NAMALWA (cell line): ENCODE data around the gene DLGAP3.
"Not testable (repeated sequence)": the region's sequence is repeated elsewhere in the genome, so short reads cannot be mapped to it uniquely, and the experiment has no call there.

ENCODE experiments used
- DNase-seq: peaks from one replicate; pipeline ENCODE4 v3.0.0-alpha.2; 2015; ENCODE audit warnings: low spot score

DLGAP3 gene

GRCh38 chr1:34839526-34840305 lies 89.7 kb downstream of the DLGAP3 start:
- no peak for DNase-seq

DNA sequence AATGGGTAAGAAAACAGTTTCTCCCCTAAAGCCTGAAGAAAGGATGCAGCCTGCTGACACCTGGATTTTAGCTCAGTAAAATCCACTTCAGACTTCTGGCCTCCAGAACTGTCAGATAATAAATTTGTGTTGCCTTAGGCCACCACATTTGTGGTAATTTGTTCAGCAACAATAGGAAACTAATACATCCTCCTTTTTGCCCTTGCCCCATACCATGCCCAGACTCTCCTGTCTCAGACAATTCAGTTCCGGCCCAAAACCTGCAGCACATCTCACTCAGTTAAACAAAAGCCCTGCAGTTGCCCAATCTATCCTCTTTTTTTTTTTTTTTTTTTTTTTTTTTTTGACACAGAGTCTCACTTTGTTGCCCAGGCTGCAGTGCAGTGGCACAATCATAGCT lies 95.7 kb downstream of the DLGAP3 start:
- no peak for DNase-seq

- DNase-seq = no peak
Measured at GRCh38 chr1:34831721-34832246, 97.7 kb downstream of the DLGAP3 start.

GRCh38 chr1:34829250-34829649 lies 100.2 kb downstream of the DLGAP3 start:
- DNase-seq = no peak

- no peak for DNase-seq
Measured at GRCh38 chr1:34828611-34829010, 100.8 kb downstream of the DLGAP3 start.

DNA sequence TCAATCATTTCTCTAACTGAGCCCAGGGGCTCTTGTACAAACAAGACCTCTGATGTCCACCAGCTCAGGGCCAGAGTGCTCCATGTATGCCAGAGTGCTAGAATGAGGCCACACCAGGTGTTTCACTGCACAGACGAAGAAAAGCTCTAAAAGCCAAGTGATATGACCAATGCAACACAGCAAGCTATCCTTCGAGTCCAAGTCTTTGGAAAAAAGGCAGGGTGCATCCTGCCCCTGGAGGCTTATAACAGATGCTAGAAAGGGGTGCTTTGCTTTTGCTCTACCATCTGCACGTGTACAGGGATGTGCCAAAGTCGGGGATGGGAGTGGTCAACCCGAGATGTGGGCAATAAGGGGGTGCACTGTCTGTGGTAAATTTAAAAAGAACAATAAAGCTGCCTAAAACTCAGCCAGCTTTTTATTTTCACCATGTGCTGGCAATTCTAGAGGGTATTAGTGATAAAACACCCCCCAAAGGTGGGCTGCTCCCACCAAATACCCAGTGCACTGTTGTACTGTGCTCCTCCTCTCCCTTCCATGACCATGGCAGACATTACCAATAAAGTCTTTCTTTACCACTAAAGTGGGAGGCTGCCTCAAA lies 102.0 kb downstream of the DLGAP3 start:
- DNase-seq = no peak

- DNase-seq = no peak
Measured at GRCh38 chr1:34825455-34826091, 103.9 kb downstream of the DLGAP3 start.

- DNase-seq = no peak
Measured at GRCh38 chr1:34824817-34825454, 104.5 kb downstream of the DLGAP3 start.

GRCh38 chr1:34822202-34822601 lies 107.2 kb downstream of the DLGAP3 start:
- no peak for DNase-seq

DNA sequence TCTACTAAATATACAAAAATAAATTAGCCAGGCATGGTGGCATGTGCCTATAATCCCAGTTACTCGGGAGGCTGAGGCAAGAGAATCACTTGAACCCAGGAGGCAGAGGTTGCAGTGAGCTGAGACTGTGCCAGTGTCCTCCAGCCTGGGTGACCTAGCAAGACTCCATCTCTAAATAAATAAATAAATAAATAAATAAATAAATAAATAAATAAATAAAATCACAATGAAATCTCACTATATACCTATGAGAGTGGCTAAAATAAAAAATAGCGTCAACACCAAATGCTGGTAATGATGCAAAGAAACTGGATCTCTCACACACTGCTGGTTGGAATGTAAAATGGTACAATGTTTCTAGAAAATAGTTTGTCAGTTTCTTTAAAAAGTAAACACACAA lies 110.6 kb downstream of the DLGAP3 start:
- not testable (repeated sequence) for DNase-seq

GRCh38 chr1:34816778-34817177 lies 112.7 kb downstream of the DLGAP3 start:
- DNase-seq = no peak

DNA sequence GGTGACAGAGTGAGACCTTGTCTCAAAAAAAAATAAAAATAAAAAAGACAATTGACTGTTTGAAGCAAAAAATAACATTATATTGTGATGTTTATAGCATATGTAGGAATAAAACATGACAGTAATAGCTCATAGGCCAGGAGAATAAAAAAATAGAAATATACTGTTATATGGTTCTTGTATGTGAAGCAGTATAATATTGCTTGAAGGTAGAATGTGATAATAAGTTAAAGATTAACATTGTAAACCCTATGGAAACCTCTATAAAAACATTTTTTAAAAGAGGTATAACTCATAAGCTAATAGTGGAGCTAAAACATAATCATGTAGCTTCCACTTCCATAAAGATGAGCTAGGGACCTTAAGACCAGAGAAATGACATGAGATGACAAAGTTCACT lies 113.1 kb downstream of the DLGAP3 start:
- no peak for DNase-seq
